Esophagus muscularis mucosa (tissue), 4 donors: ENCODE results near the gene SH3BP2. TPM values are rescaled to one million over a fixed set of nuclear protein-coding genes. Genes with fewer than 3 reads are reported as not detected.

Experiments used
- DNase-seq: peaks from one replicate; pipeline ENCODE4 v3.0.0-alpha.2; 2017; ENCODE audit errors: extremely low spot score
- H3K27ac ChIP-seq, 4 donors: fragments of 200-600 bp; sonication (generic); replicated peaks in 1 of 4; 1 replicate in 3 of 4; 2 replicates in 1 of 4; pipeline ENCODE4 v1.5.1; 2016 to 2019; ENCODE audit warnings: mild to moderate bottlenecking in 1 of 4
- H3K27me3 ChIP-seq, 4 donors: fragments of 200-600 bp; sonication (generic); one replicate each; pipeline versions ENCODE4 v1.5.1 to v1.6.0; 2016 to 2019
- H3K36me3 ChIP-seq, 4 donors: fragments of 200-600 bp; sonication (generic); one replicate each; pipeline ENCODE4 v1.5.1; 2016 to 2019
- H3K4me1 ChIP-seq, 4 donors: fragments of 200-600 bp; sonication (generic); one replicate each; pipeline ENCODE4 v1.5.1; 2016 to 2019
- H3K4me3 ChIP-seq, 4 donors: fragments of 200-600 bp; sonication (generic); 1 replicate in 2 of 4; 2 replicates in 2 of 4; pipeline ENCODE4 v1.5.1; 2016 to 2019; ENCODE audit warnings: mild to moderate bottlenecking in 4 of 4, moderate library complexity in 1 of 4
- H3K9me3 ChIP-seq, 4 donors: fragments of 200-600 bp; sonication (generic); 1 replicate in 3 of 4; 2 replicates in 1 of 4; pipeline ENCODE4 v1.5.1; 2016 to 2019
- EP300 ChIP-seq: sonication (generic); formaldehyde crosslinking; IDR thresholded peaks from one replicate; pipeline ENCODE4 v1.6.1; 2017; ENCODE audit warnings: antibody characterized with exemption
- POLR2A ChIP-seq: fragments of 450-650 bp; IDR thresholded peaks from one replicate; pipeline ENCODE4 v1.6.1; 2017; ENCODE audit warnings: antibody characterized with exemption, moderate library complexity, mild to moderate bottlenecking, low read depth
- POLR2AphosphoS5 ChIP-seq, 2 donors: sonication (generic); formaldehyde crosslinking; IDR thresholded peaks; one replicate each; pipeline ENCODE4 v1.6.1; 2017; ENCODE audit warnings: antibody characterized with exemption in 2 of 2
- WGBS: methylation state at CpG from one replicate; pipeline ENCODE4 v1.1.5; 2018; 5-methylcytosine and 5-hydroxymethylcytosine counted together
- intact Hi-C: fragments of 100-400 bp; cut with DNase I; formaldehyde crosslinking; loops from one replicate; pipeline ENCODE4 v1.15.1; 2023
- total RNA-seq, 4 donors: library from RNA; depleted of rRNA; stranded (reverse); fragments of >200 nt; gene quantifications; one replicate each; pipeline versions ENCODE4 v1.1.0 to v1.2.1, GENCODE V29; 2016
- TF ChIP-seq, protein P1 (sequence below), 3 experiments: fragments of 200-600 bp in 2 of 3; fragments of 450-650 bp in 1 of 3; sonication (generic) in 2 of 3; IDR thresholded peaks; one replicate each; pipeline ENCODE4 v1.5.1; 2017 to 2019; ENCODE audit warnings: antibody characterized with exemption in 3 of 3, mild to moderate bottlenecking in 2 of 3, moderate library complexity in 1 of 3

Gene SH3BP2
- total RNA-seq, 4 donors from 2014 or later, result 25.2 to 34.5 (median 31.5) TPM

DNA sequence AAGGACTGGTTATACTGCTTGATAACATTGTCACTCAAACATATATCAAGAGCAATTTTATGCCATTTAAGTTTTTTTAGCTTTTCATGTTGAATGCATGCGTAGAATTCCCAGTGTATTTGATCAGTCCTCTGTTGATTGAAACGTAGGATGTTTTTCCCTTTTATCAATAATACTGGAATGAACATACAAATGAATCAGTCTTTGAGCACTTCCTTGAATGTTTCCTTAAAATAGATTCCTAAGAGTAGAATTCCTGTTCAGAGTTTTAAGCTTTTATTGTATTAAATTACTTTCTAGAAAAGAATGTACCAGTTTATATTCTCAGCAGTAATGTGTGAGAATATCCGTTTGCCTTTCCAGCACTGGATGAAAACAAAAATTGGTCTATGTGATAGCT is 88.5 kb downstream of the SH3BP2 start:
- H3K4me3 ChIP-seq, result no peak overlapping the region
- 83% methylated on average over 3 of the region's 3 CpGs for WGBS
- TF ChIP-seq, protein P1, sequence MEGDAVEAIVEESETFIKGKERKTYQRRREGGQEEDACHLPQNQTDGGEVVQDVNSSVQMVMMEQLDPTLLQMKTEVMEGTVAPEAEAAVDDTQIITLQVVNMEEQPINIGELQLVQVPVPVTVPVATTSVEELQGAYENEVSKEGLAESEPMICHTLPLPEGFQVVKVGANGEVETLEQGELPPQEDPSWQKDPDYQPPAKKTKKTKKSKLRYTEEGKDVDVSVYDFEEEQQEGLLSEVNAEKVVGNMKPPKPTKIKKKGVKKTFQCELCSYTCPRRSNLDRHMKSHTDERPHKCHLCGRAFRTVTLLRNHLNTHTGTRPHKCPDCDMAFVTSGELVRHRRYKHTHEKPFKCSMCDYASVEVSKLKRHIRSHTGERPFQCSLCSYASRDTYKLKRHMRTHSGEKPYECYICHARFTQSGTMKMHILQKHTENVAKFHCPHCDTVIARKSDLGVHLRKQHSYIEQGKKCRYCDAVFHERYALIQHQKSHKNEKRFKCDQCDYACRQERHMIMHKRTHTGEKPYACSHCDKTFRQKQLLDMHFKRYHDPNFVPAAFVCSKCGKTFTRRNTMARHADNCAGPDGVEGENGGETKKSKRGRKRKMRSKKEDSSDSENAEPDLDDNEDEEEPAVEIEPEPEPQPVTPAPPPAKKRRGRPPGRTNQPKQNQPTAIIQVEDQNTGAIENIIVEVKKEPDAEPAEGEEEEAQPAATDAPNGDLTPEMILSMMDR (IDR thresholded peaks at IDR 0.05), result no peak
- TF ChIP-seq EP300, result no peak
- no peak for TF ChIP-seq POLR2A
- TF ChIP-seq POLR2AphosphoS5 (IDR thresholded peaks at IDR 0.05), result no peak
- peaks cover 27 to 86% (median 64%) of the 10 kb centered on the region in 4 donors for H3K36me3 ChIP-seq
- DNase-seq, result no peak
- intact Hi-C loops, result no loop called here
- H3K9me3 ChIP-seq, result no peaks in the 10 kb centered on the region
- H3K27ac ChIP-seq, result no peak overlapping the region
- H3K27me3 ChIP-seq, result no peaks in the 10 kb centered on the region
- H3K4me1 ChIP-seq, result peaks cover 10 to 30% (median 15%) of the 10 kb centered on the region in 4 donors

DNA sequence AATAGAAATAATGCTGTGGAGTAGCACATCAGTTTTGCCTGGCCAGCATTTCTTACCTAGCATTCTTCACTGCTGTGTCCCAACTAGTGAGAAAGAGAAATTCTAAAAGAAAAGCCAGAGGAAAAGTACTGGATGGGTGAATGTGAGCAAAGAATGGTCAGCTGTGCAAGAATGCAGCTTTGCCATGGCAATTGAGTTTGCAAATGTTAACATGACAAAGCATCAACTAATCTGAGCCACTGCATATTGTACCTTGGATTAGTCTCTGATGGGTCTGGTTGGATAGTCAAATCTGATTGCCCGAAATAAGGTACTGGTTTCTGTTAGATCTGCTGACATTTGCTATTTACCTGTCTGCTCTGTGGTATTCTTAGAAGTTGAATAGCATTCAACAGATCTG is 89.5 kb downstream of the SH3BP2 start:
- no peak overlapping the region for H3K4me3 ChIP-seq
- WGBS, result 87% methylated on average over 1 of the region's 1 CpG
- peaks cover 10 to 21% (median 16%) of the 10 kb centered on the region in 4 donors for H3K4me1 ChIP-seq
- H3K9me3 ChIP-seq, result no peaks in the 10 kb centered on the region
- no peak overlapping the region for H3K27ac ChIP-seq
- no peak for DNase-seq
- H3K36me3 ChIP-seq, result peaks cover 31 to 86% (median 66%) of the 10 kb centered on the region in 4 donors
- intact Hi-C loops, result no loop called here
- no peaks in the 10 kb centered on the region for H3K27me3 ChIP-seq
- TF ChIP-seq, protein P1 (IDR thresholded peaks at IDR 0.05), result no peak
- TF ChIP-seq EP300, result no peak
- no peak for TF ChIP-seq POLR2A
- no peak for TF ChIP-seq POLR2AphosphoS5 (IDR thresholded peaks at IDR 0.05)

DNA sequence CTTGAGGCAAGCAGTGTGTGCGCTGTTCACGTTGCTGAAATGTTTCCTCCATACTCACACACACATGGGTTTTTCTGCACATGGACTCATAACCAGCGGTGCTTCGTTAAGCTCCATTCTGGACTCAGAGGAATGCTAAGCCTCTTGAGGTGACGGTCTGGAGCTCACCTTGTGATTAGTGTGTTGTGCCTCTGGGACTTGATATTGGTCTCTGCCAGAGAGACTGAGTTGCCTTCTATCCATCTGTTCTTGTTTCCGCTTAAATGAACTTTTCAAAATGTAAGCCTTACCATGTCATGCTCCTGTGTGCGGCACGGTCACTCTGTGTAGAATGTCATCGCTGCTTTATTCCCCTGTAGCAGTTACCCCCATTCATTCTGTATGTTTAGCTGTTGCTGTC is 93.3 kb downstream of the SH3BP2 start:
- WGBS, result 96% methylated on average over 9 of the region's 9 CpGs

DNA sequence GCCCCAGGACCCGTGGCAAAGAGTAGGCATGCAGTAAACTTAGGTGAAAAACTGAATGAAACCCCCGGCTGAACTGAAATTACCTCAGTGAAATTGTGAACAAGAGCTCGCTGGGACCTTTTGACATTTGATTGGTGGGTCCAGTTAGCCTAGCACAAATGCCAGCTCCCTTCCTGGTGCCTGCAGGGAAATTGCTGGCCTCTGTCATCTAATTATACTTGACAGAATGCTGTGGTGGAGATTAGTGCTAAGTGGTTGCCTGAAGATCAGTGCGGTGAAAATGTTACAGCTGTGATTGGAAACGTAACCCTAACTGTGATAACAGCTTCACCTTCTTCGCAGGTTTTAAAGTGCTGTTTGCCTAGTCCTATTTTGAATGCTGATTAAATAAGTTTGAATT is 93.7 kb downstream of the SH3BP2 start:
- Histone ChIP-seq H3K27ac (no peak overlapping the region), H3K36me3 (peaks cover 24 to 80% (median 66%) of the 10 kb centered on the region in 4 donors), H3K27me3 (no peaks in the 10 kb centered on the region), H3K9me3 (no peaks in the 10 kb centered on the region), H3K4me1 (peaks cover 6 to 25% (median 11%) of the 10 kb centered on the region in 4 donors), H3K4me3 (no peak overlapping the region)
- intact Hi-C loops, result no loop called here
- TF ChIP-seq, protein P1 (IDR thresholded peaks at IDR 0.05), result no peak
- TF ChIP-seq POLR2AphosphoS5 (IDR thresholded peaks at IDR 0.05), result no peak
- TF ChIP-seq POLR2A, result no peak
- TF ChIP-seq EP300, result no peak
- 81% methylated on average over 6 of the region's 6 CpGs for WGBS
- no peak for DNase-seq

More for the DNA sequence above, 93.3 kb downstream of the SH3BP2 start:
- DNase-seq, result no peak
- Histone ChIP-seq H3K4me3 (no peak overlapping the region), H3K9me3 (no peaks in the 10 kb centered on the region), H3K27me3 (no peaks in the 10 kb centered on the region), H3K4me1 (peaks cover 2 to 20% (median 7%) of the 10 kb centered on the region in 4 donors), H3K36me3 (peaks cover 24 to 81% (median 69%) of the 10 kb centered on the region in 4 donors), H3K27ac (no peak overlapping the region)
- no peak for TF ChIP-seq EP300
- TF ChIP-seq, protein P1 (IDR thresholded peaks at IDR 0.05), result no peak
- TF ChIP-seq POLR2A, result no peak
- TF ChIP-seq POLR2AphosphoS5 (IDR thresholded peaks at IDR 0.05), result no peak
- intact Hi-C loops, result no loop called here

DNA sequence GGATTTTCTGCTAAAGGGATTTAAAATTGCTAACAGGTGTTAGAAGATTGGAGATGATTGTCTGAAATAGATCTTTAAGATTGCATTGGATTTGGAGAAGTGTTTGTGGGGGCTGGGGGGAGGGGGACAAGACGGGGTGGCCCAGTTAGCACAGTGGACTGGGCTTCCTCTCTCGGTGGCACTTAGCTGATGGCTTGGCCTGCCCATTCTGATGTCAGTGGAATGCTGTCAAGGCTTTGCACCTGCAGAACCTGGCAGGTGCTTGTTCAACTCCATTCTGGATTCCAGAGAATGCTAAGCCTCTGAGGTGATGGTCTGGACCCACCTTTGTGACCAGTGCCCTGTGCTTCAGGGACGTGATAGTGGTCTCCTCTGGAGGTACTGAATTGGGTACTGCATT is 94.5 kb downstream of the SH3BP2 start:
- DNase-seq, result no peak
- Histone ChIP-seq H3K4me1 (peaks cover 6 to 32% (median 14%) of the 10 kb centered on the region in 4 donors), H3K9me3 (no peaks in the 10 kb centered on the region), H3K27ac (no peak overlapping the region), H3K36me3 (peaks cover 24 to 73% (median 61%) of the 10 kb centered on the region in 4 donors), H3K27me3 (no peaks in the 10 kb centered on the region), H3K4me3 (no peak overlapping the region)
- TF ChIP-seq POLR2AphosphoS5 (IDR thresholded peaks at IDR 0.05) (no peak), POLR2A (no peak), EP300 (no peak)
- TF ChIP-seq, protein P1 (IDR thresholded peaks at IDR 0.05), result no peak
- intact Hi-C loops, result no loop called here
- WGBS, result 83% methylated on average over 3 of the region's 3 CpGs
